Inferior parietal cortex (tissue), 1 donor: Measurements from ENCODE around the gene C1QTNF2.

Experiments used
- DNase-seq: peaks from one replicate; pipeline ENCODE4 v3.0.0-alpha.2; 2016; ENCODE audit errors: extremely low spot score

C1QTNF2 gene

DNA sequence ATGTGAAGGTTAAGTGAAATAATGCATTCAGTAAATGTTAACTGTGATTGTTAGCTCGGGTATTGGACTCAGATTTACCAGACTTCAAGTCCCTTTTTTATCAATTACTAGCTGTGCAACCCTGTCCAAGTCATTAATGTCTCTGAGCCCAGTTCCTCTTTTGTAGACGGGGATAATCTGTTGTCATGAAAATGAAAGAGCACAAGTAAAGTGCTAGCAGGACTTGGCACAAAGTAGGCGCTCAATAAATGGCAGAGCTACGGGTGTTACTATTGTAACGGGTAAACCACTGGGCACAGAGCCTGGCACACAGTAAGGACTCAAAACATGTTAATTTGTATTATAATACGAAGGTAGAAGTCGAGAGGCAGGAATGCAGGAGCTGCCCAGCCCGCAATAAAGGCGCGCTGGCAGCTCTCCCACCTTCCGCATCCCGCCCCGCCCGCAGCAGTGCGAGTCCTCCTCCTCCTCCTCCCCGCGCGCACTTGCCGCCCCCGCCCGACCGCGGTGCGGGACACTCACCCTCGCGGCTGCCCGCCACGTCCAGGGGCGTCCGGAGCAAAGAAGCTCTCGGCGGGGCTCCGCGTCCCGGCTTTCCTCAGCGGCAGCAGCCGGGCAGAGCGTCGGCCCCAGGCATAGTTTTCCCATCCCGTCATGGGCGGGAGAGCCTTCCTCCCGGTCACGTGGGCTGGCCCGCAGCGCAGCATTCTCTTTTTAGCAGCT, at the start of gene C1QTNF2:
Gene C1QTNF2, minus strand, starts transcription at position 637 of the 723 bp plus-strand sequence. CDS start 15,615 bp downstream, outside the sequence.
- peak; percentile 47 for DNase-seq

DNA sequence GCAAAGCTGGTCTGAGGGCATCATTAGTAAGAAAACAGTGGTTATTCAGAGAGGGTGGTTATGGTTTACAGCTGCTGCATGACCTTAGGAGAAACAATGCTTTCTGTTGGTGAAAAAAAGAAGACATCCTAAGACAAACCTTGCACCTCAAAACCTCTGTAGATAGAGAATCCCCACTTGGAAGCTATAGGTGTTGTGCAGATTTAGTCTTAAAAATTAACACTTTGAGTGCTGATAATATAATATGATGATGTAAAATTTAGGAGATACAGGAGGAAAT, 49.8 kb upstream of the C1QTNF2 start:
- DNase-seq = no peak

DNA sequence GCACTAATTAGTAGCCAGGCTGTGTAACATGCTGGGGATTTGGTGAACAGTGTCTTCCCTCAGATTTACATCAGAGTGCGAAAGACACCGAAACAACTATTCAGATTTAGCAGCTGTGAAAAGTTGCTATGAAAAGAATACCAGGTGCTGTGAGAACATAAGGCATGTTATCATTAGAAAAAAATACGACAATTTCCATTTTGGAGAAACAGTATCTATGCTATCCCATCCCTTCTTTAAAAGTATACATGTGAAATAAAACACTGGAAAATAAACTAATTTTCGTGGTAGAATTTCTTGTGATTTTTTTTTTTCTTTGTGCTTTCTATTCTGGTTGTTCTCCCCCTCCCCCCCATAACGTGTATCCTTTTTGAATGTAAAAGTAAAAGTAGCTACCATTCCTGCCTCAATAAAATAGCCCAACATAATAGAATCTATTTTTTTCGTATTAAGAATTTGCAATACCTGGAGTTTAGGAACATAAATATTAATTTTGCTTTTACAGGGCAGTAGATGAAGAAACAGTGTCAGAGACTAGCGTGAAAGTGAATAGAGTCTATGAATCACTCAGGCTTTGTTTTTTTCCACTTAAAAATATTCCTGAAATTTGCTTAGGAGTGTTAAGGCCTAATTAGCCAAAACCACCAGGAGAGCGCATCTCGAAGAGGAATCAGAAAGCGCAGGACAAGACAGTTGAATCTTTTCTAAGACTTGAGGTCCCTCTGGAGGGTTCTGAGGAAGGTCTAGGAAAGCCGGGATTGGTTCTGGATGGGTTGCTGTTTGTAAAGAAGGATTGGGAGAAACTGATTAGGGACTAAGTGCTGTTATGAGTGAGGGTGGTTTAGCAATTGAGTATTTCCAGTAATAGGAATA, 49.3 kb upstream of the C1QTNF2 start:
- no peak for DNase-seq

DNA sequence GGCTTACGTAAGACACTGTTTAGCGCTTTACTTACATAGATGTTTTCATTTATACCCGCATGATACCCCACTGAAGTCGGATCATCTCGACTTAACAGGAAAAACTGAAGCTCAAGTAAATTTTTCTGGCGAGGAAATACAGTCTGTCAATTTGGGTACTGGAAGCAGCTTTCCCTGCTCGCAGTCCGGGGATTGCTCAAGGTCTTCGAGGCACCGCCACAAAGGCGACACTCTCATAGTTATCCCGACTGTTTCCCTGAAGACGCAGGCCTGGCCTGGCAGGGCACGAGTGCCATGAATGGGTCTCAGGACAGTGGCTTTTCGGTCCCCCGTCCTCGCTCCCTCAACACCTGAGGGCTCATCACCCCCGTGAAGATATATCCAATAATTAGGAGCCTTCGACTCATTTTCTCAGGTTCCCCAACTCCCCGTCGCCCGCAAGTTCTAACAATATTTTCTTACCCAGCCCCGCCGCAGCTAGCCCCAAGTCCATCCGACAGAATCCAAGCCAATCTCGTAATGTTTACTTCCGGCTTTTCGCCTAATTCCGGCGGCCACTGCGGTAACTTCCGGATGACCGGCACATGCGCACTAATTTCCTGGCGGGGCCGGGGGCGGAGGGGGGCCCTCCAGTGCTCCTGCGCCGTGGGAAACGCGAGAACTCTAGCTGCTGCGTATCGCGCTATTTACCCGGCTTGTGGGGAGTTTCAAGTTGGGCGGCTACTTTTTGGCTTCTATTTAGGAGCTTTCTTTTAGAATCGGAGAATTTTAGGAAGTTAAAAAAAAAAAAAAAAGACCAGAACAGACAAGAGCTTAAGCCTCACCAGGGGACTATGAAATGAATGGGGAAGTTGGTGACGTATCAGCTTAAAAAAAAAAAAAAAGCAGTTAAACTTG, 48.4 kb upstream of the C1QTNF2 start, which contains the start of gene SLU7:
Gene SLU7, minus strand, starts transcription at position 521 of the 897 bp plus-strand sequence. CDS start 3,787 bp downstream, outside the sequence.
- DNase-seq = peak; percentile 91

DNA sequence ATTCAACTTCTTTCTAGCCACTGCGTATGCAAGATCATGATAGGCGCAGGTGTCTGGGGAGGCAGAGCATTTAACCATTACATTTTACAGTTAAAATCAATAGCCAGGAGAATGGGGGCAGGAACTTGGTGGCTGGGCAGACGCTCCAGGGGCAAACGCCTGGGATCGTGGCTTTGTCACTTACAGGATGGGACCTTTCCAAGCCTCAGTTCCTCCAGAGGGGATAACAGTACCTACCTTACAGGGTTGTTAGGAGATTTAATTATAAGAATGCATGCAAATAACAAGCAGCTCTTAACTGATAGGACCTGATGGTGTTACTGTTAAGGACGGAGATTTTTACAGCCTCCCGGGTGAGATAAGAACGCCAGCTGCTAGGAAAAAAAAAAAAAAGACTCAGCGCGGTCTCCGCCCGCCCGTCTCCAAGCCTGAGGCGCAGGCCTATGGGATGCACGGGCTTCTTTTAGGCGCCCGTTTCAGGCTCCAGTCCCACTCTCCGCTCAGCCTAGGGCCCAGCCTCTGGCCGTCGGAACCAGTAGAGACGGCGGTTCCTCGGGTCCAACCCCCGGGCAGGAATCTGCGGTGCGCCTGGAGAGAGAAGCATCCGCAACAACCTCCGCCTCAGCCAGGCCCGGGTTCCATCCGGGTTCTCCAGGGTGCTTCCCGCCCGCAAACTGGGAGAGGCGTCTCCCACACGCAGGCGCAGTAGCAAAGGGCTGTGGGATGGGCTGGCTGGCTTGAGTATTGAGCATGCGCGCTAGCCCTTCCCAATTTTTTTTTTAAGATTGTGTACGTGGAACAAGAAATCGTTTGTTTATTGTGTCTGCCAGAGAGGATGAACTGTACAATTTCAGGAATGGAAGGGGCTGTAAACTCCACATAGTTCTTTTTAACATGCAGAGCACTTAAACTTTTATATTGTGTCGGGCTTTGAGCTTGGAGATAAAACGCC, 29.3 kb upstream of the C1QTNF2 start, which contains the start of gene FAM200C:
Gene FAM200C, minus strand, starts transcription at position 653 of the 952 bp plus-strand sequence. CDS start 4,564 bp downstream, outside the sequence.
- peak; percentile 96 for DNase-seq

DNA sequence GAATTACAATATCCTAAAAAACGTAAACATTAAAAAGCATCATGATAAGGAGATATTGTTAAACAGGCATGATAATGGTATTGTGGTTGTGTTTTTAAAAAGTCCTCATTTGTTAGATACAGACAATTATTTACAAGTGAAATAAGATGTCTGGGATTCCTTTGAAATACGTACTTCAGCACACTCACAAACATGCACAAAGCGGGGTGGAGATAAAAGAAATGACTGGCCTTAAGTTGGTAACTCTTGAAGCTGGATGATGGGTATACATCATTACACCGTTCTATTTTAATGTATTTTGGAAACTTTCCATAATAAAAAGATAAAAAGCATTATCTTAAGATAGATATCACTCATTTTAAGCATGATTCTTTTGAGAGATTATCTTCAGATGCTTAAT, 28.4 kb upstream of the C1QTNF2 start:
- DNase-seq = no peak

- no peak for DNase-seq
These were observed 27.1 kb upstream of the C1QTNF2 start for GRCh38 chr5:160397492-160397891.

- DNase-seq = no peak
These were observed 24.7 kb upstream of the C1QTNF2 start for GRCh38 chr5:160395111-160395510.

GRCh38 chr5:160390787-160391696, 20.6 kb upstream of the C1QTNF2 start:
- no peak for DNase-seq

DNA sequence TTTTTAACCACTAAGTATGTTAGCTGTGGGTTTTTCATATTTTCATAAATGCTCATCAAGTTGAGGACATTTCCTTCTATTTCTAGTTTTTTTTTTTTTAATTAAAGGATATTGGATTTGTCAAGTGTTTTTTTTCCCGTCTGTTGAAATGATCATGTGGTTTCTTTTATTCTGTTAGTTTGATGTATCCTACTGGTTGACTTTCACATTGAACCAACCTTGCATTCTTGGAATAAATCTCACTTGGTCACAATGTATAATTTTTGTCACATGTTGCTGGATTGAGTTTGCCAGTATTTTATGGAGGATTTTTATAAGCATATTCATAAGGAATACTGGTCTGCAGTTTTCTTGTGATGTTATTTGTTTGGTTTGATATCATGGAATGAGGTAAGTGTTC, 17.0 kb upstream of the C1QTNF2 start:
- no peak for DNase-seq

GRCh38 chr5:160385496-160385895, 15.1 kb upstream of the C1QTNF2 start:
- no peak for DNase-seq

- DNase-seq = no peak
These were observed 14.3 kb upstream of the C1QTNF2 start for GRCh38 chr5:160384681-160385080.

- no peak for DNase-seq
These were observed 11.9 kb upstream of the C1QTNF2 start for GRCh38 chr5:160382346-160382745.

DNA sequence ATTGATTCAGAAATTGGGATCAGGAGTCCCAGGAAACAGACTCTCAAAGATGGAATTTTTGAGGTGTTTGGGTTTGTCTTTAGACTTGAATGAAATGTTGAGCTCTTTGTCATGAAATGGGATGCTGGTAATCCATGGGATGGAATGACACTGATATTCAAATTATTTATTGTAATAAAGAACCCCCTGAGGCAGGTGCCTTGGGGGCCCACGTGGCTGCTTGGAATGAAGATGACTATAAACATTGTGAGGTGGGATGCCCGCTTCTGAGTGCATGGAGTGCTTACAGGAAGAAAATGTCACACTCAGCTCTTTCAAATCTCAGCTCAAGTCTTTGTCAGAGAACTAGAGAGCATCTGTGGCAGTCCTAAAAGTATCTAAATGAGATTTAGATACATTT, 9.6 kb upstream of the C1QTNF2 start:
- no peak for DNase-seq

DNA sequence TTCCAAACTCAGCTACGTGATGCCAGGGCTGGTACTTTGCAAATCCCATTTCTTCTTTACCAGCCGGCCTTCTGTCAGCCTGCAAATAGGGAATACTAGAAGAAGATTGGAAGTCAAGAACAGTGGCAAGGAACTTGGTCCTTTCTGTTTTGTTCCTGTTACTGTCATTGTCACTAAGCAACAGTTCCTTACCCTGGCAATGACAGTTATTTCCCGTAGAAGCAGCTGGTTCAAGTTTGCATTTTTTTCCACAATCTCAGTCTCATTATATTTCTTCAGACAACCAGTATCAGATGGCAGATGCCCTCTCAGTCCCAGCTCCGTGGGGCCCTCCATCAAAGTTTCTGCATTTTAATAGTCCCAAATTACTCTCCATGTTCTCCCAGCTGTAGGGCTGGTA, 9.1 kb upstream of the C1QTNF2 start:
- no peak for DNase-seq

- no peak for DNase-seq
These were observed 7.9 kb upstream of the C1QTNF2 start for GRCh38 chr5:160378330-160378729.

- DNase-seq = no peak
These were observed 7.2 kb upstream of the C1QTNF2 start for GRCh38 chr5:160377651-160378050.

GRCh38 chr5:160376416-160376815, 6.0 kb upstream of the C1QTNF2 start:
- no peak for DNase-seq

DNA sequence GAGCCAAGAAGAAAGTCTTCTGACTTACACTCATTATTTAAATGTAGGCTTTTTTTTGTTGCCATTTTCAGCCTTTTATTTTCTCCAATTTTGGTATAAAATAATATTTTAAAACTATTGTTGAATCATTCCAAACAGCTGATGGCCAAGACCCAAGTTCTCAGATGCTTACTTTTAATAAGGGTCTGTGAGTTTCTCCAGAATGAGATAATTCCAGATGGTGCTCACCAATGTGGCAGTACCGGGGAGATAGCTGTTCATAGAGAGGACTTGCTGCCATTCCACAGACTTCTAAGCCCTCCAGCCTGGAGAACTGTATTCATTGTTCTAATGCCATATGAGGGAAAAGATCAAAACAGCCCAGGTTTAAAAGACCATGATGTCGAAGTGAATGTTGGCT, 5.3 kb upstream of the C1QTNF2 start:
- no peak for DNase-seq

GRCh38 chr5:160375166-160375565, 4.7 kb upstream of the C1QTNF2 start:
- no peak for DNase-seq
